SHP77 (cell line): Measurements from ENCODE around the gene DHCR24.

Experiments used
- DNase-seq, 2 experiments: peaks; one replicate each; lab custom pipeline; 2025; lab: John Stamatoyannopoulos, UW

Gene DHCR24

GRCh38 chr1:54844564-54844963 is 42.4 kb downstream of the DHCR24 start:
- no peak for DNase-seq

GRCh38 chr1:54843449-54843848 is 43.5 kb downstream of the DHCR24 start:
- no peak for DNase-seq

GRCh38 chr1:54842963-54843362 is 44.0 kb downstream of the DHCR24 start:
- no peak for DNase-seq

DNA sequence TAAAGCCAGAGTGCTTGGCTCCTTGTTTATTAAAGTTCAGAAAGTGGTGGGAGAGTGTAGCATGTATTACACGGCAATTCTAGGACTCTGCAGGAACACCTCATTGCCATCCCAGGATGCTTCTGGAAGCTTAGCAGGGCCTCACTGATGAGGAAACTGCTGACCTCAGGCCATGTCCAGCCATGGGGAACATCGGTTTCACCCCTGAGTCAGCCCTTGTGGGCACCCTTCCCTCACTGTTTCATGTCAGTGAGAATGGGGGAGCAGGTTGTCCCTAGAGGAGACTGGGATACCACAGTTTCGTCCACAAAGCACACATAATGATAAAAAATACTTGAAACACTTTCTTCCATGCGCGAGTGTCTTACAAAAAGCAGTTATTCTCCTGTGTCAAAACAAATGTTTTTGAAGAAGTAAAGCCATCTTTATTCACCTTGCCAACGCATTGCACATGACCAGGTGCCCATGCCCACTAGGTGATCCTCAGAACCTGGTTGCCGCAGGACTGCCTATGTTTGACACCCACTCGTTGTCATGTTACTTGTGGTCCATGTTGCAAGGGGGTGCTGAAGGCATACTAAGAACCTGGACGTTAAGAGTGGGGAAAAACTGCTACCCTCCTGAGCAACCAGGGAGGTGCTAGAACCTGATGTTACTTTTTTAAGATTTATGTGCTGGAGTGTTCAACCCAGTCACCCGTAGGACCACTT is 44.6 kb downstream of the DHCR24 start:
- DNase-seq: no peak

- DNase-seq: no peak
Observed at GRCh38 chr1:54839824-54840223, 47.2 kb downstream of the DHCR24 start.

GRCh38 chr1:54838565-54839180 is 48.3 kb downstream of the DHCR24 start:
- DNase-seq: no peak

DNA sequence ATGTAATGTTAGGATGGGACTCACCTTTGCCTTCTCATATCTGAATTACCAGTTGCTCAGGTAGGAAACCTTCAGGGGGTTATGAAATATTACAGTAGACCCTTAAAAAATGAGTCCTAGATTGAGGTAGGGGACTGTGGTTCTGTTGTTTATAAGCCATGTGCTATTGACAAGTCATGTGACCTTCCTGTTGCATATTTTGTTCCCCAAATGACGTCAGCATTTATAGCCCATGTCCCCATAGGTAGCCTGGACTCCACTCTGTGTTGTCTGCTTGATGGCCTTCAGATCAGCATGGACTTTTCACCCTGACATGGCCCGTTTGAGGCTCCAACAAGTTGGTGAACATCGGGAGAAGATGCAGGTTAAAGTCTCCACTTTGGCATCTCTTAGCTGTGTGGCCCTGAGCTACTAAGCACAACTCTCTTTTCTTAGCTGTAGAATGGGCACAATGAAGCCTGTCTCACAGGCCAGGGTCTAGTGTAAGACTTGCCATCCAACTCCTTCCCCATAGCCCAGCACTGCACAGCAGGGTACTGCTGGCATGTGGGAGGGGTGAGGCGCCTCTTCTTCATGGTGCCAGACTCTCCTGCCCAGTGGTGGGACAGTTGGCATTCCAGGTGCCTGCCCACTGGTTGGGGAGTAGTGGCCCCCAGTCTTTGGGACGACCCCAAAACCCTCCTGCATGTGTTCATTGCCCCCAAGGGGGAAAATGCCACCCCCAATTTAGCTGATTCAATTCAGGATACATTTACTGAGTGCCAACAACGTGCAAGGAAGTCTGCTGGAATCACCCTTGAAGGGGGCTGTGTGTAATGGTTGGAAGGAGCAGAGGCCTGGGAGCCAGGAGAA is 49.8 kb downstream of the DHCR24 start:
- DNase-seq: no peak

GRCh38 chr1:54836594-54836993 is 50.4 kb downstream of the DHCR24 start:
- DNase-seq: no peak

DNA sequence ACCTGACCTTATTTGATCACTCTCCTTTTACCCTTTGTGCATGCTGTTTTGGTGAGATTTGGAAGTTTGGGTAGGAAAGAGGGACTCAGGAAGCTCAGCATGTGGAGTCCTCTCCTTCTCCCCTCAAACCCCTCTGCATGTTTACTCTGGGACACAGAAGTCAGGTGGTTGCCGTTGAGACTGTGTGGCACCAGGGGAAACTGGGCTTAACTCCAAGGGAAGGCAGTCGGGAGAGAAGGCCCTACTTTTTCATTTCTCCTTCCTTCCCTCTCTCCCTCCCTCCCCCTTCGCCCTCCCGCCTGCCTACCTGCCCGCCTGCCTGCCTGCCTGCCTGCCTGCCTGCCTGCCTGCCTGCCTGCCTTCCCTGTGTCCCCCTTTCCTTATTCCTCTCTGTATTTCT is 51.0 kb downstream of the DHCR24 start:
- DNase-seq: no peak

DNA sequence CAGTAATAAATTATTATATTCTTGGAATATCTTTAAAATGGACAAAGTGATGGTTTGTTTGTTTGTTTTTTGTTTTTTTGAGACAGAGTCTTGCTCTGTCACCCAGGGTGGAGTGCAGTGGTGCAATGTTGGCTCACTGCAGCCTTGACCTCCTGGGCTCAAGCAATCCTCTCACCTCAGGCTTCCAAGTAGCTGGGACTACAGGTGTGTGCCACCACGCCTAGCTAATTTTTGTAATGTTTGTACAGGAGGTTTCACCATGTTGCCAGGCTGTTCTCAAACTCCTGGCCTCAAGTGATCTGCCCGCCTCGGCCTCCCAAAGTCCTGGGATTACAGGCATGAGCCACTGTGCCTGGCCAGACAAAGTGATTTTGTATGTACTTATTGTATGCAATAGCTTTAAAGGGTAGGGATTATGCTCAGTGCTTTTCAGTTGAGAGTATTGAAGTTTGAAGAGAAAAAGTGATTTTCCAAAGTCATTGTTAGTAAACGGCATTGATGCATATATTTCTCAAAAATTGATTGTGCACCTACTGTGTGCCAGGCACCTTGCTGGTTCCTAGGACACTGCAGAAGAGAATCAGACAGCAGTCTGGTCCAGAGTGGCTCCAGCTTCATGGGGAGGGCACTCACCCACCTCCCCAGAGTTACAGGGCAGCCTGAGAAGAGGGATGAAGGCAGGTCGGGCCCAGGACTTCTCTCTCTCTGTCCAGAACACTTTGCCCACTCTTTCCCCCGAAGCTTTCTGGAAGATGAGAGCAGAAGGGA is 51.7 kb downstream of the DHCR24 start:
- no peak for DNase-seq

GRCh38 chr1:54834007-54834541 is 52.9 kb downstream of the DHCR24 start:
- no peak for DNase-seq

DNA sequence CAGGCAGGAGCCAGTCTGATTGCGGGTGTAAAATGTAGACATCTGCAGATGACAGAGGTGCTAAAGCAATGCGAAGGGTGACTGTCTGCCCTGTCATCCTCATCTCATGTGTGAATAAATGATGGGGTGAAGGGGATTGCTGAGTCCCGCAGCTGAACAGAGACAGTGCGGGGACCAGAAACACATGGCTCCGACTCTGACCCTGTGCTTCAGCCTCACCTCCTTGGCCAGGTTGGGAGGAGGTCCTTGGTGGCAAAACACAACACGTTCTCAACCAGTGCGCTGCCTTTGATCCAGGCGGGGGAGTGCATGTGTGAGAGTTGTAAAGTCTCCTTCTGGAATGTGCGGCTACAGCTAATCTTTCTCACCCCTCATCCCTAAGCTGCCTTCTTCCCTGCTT is 53.9 kb downstream of the DHCR24 start:
- DNase-seq: no peak

- DNase-seq: no peak
Observed at GRCh38 chr1:54826226-54826816, 60.7 kb downstream of the DHCR24 start.

DNA sequence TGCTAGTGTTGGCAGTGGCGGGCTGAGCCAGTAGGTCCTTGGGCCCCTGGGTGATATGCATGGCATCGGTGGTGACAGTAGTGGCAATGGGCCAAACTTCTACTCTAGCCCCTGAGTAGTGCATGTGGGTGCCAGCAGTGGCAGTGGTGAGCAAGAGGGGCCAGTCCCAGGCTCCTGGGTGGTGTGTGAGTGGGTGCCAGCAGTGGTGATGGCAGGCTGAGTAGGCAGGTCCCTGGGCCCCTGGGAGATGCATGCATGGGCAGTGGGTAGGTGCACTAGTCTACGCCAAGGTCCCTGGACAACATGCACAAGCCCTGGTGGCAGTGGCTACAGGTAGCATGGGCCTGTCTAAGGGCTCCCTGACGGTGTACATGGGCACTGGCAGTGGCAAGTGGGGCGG is 61.3 kb downstream of the DHCR24 start:
- DNase-seq: no peak

DNA sequence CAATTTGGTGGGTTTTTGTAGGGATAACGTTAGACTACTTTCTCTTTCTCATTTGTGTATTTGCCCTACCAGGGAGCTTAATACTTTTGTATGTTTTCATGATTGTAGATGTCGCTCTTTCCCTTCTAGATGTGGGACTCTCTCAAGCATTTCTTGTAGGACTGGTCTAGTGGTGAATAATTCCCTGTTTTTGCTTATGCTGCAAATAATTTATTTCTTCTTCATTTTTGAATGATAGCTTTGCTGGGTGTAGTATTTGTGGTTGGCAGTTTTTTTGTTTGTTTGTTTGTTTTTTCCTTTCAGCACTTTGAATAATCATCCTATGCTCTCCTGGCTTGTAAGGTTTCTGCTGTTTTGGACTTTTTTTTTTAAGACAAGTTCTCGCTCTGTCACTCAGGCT is 63.3 kb downstream of the DHCR24 start:
- no peak for DNase-seq

- no peak for DNase-seq
Observed at GRCh38 chr1:54819733-54820132, 67.3 kb downstream of the DHCR24 start.

GRCh38 chr1:54819195-54819536 is 67.8 kb downstream of the DHCR24 start:
- DNase-seq: no peak

DNA sequence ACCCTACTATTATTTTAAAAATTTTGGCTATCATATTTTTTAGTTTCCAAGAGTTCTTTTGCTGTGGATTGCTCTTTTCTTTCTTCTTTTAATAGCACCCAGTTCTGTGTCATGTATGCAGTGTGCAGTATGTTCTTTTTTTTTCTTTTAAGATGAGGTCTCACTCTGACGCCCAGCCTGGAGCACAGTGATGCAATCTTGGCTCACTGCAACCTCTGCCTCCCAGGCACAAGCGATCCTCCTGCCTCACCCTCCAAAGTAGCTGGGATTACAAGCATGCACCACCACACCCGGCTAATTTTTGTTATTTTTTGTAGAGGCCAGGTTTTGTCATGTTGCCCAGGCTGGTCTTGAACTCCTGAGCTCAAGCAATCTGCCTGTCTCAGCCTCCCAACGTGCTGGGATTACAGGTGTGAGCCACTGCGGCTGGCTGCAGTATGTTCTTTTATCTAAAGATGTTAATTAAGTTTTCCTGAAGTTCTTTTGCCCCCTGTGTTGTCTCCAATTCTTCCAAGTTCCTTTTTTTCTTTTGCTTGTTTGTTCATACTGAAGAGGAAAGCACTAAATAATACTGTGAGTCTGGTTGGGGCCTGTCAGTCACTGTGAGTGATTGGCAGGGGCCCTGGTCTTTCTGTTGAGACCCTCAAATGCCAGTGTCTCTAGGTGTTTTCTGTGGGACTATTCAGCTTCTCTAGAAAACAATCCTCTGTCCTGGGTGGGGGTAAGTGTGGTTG is 68.4 kb downstream of the DHCR24 start:
- DNase-seq: no peak

DNA sequence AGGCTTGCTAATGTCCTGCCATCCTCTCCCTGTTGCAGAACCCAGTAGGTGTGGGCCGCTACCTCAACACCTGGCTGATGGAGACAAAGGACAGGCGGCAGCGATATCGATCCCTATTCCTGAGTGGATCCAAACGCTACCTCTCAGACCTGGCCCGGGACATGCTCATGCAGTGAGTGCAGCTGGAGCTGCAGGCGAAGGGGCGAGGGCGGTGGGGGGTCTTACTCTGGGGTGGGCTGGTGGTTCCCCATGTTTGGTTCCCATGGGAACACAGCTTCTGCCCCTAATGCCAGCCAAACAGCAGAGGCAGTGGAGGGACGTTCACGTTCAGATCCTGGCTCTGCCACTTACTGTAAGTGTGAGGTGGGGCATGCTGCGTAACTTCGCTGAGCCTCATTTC is 70.0 kb downstream of the DHCR24 start:
- no peak for DNase-seq

GRCh38 chr1:54816130-54816529 is 70.9 kb downstream of the DHCR24 start:
- DNase-seq: no peak
